Naive thymus-derived CD8-positive, alpha-beta T cell (primary cell): ENCODE measurements around the gene C19orf38. TPM values are rescaled to one million over a fixed set of nuclear protein-coding genes. Genes with fewer than 3 reads are reported as not detected.

ENCODE experiments used
- ATAC-seq, 2 donors: fragments of 150-1000 bp; cut with Tn5 transposase in 1 of 2; sonication (Bioruptor Pico), chemical (Tn5 transposase) in 1 of 2; 1 replicate in 1 of 2; 2 replicates in 1 of 2; pipeline ENCODE4 v1.10.0; 2021; ENCODE audit warnings: mild to moderate bottlenecking in 2 of 2, moderate library complexity in 2 of 2
- POLR2A ChIA-PET: fragments of 350-600 bp; sonication (Branson Sonifier 250); formaldehyde crosslinking; loops from one replicate; lab custom pipeline; 2021; ENCODE audit warnings: antibody characterized with exemption; lab: Charles Lee
- DNase-seq, 10 donors: peaks; one replicate each; pipeline versions ENCODE4 v3.0.0 to v3.0.0-alpha.2; 2020 to 2022
- H3K27ac Mint-ChIP-seq, 10 donors: one replicate each; pipeline ENCODE4 v1.8.0; 2020 to 2022; ENCODE audit warnings: mild to moderate bottlenecking in 10 of 10, mixed read lengths in 10 of 10, moderate library complexity in 4 of 10, inconsistent platforms in 1 of 10
- H3K27me3 Mint-ChIP-seq, 5 donors: one replicate each; pipeline ENCODE4 v1.8.0; 2021 to 2022; ENCODE audit warnings: mixed read lengths in 5 of 5
- H3K36me3 Mint-ChIP-seq, 3 donors: one replicate each; pipeline ENCODE4 v1.8.0; 2020 to 2022; ENCODE audit warnings: mixed read lengths in 3 of 3, mild to moderate bottlenecking in 2 of 3, inconsistent platforms in 1 of 3
- H3K4me1 Mint-ChIP-seq, 4 donors: one replicate each; pipeline ENCODE4 v1.8.0; 2021 to 2022; ENCODE audit warnings: mixed read lengths in 4 of 4
- H3K4me3 Mint-ChIP-seq, 10 donors: one replicate each; pipeline ENCODE4 v1.8.0; 2020 to 2022; ENCODE audit warnings: mild to moderate bottlenecking in 10 of 10, mixed read lengths in 10 of 10, moderate library complexity in 6 of 10, inconsistent platforms in 1 of 10
- H3K9me3 Mint-ChIP-seq, 9 donors: one replicate each; pipeline ENCODE4 v1.8.0; 2020 to 2022; ENCODE audit warnings: mixed read lengths in 9 of 9, mild to moderate bottlenecking in 3 of 9, inconsistent platforms in 1 of 9, moderate library complexity in 1 of 9
- microRNA-seq: library from miRNA; unstranded; fragments of <30 nt; microRNA quantifications from one replicate; pipeline ENCODE4 v1.2.0, GENCODE V29; 2022; ENCODE audit warnings: borderline microRNAs expressed
- polyA plus RNA-seq, 3 donors: library from polyadenylated mRNA; unstranded; fragments of 300-500 nt; fragmentation: Illumina TruSeq; gene quantifications; one replicate each; pipeline ENCODE4 v1.2.3, GENCODE V29; 2021
- total RNA-seq, 8 experiments: library from RNA in 2 of 8; stranded (reverse) in 2 of 8; gene quantifications; one replicate each; pipeline ENCODE4 v1.2.3 and lab custom pipeline; 2021 to 2026

Gene C19orf38
- total and polyA plus RNA-seq, 5 experiments from 2014 or later: 0.17 to 0.60 (median 0.41) TPM; not detected in 2

- Mint-ChIP-seq H3K36me3 (peaks cover 0 to 46% (median 8%) of the 10 kb centered on the region in 3 donors), H3K27me3 (no peaks in the 10 kb centered on the region), H3K4me1 (peaks cover 0 to 1% (median 0%) of the 10 kb centered on the region in 4 donors), H3K27ac (no peak overlapping the region), H3K4me3 (no peak overlapping the region), H3K9me3 (peaks cover 0 to 3% (median 0%) of the 10 kb centered on the region in 9 donors)
- DNase-seq (no peak), ATAC-seq (no peak)
- POLR2A ChIA-PET: no interaction called here
Measured at GRCh38 chr19:10908380-10908960, 60.3 kb downstream of the C19orf38 start.

- Mint-ChIP-seq H3K4me1 (no peaks in the 10 kb centered on the region), H3K9me3 (no peaks in the 10 kb centered on the region), H3K27ac (peak overlapping the region in 1 of 10 donors; percentile 51), H3K36me3 (peaks cover 0 to 50% (median 7%) of the 10 kb centered on the region in 3 donors), H3K27me3 (no peaks in the 10 kb centered on the region), H3K4me3 (no peak overlapping the region)
- ATAC-seq (no peak), DNase-seq (no peak)
- POLR2A ChIA-PET: interaction anchor here (0.7 kb wide), 1 partner anchor 19 kb away, joined by 3 read pairs; no protein-coding TSS in a partner anchor
Measured at GRCh38 chr19:10911579-10912363, 63.6 kb downstream of the C19orf38 start.

DNA sequence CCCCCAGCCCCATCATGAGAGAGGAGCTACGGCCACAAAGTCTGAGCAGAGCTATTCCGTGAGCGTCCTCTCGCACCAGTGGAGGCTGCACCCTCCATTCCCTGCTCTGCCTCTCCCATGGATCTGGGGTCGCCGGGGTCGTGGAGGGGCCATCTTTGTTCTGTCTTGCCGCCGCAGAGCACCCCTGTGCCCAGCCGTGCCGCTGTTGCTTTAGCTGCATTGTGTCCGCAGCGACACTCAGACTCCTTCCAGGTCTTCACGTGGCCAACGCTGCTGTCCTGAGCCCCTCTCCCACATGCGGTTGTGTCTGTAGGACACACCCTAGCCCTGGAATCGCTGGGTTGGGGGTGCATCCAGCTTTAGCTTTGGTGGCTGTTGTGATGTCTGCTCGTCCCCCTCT is 64.4 kb downstream of the C19orf38 start:
- Mint-ChIP-seq H3K27me3 (no peaks in the 10 kb centered on the region), H3K4me3 (no peak overlapping the region), H3K36me3 (peaks cover 0 to 48% (median 7%) of the 10 kb centered on the region in 3 donors), H3K4me1 (no peaks in the 10 kb centered on the region), H3K9me3 (no peaks in the 10 kb centered on the region), H3K27ac (no peak overlapping the region)
- POLR2A ChIA-PET: no interaction called here
- DNase-seq: no peak
- ATAC-seq: no peak

- ATAC-seq: no peak
- H3K4me1 Mint-ChIP-seq: no peaks in the 10 kb centered on the region
- H3K27me3 Mint-ChIP-seq: no peaks in the 10 kb centered on the region
- DNase-seq: no peak
- POLR2A ChIA-PET: no interaction called here
- no peaks in the 10 kb centered on the region for H3K9me3 Mint-ChIP-seq
- no peak overlapping the region for H3K4me3 Mint-ChIP-seq
- H3K27ac Mint-ChIP-seq: no peak overlapping the region
- H3K36me3 Mint-ChIP-seq: peaks cover 0 to 42% (median 9%) of the 10 kb centered on the region in 3 donors
Measured at GRCh38 chr19:10913716-10914340, 65.6 kb downstream of the C19orf38 start.

- Mint-ChIP-seq H3K4me1 (no peaks in the 10 kb centered on the region), H3K27ac (no peak overlapping the region), H3K4me3 (no peak overlapping the region), H3K27me3 (no peaks in the 10 kb centered on the region), H3K9me3 (no peaks in the 10 kb centered on the region), H3K36me3 (peaks cover 0 to 35% (median 6%) of the 10 kb centered on the region in 3 donors)
- POLR2A ChIA-PET: interaction anchor here (0.6 kb wide), 1 partner anchor 428 kb away, joined by 3 read pairs; no protein-coding TSS in a partner anchor
- no peak for ATAC-seq
- DNase-seq: no peak
Measured at GRCh38 chr19:10915130-10916091, 67.2 kb downstream of the C19orf38 start.

DNA sequence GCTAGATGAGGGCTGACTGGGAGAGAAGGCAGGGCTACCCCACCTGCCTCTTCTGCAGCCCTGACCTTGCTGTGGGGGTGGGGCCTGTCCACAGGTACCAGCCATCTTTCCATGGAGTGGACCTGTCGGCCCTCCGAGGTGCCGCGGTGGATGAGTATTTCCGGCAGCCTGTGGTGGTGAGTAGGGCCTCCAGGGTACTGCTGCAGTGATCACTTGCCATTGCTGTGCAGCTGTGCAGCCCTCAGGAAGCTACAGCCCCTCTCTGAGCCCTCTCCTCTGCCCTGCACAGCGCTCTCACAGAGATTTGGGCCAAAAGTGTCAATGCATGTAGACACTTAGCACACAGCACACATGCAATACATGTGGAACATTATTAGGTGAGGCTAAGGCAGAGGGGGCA is 68.4 kb downstream of the C19orf38 start:
- no peaks in the 10 kb centered on the region for H3K4me1 Mint-ChIP-seq
- H3K27me3 Mint-ChIP-seq: no peaks in the 10 kb centered on the region
- H3K36me3 Mint-ChIP-seq: peaks cover 0 to 39% (median 6%) of the 10 kb centered on the region in 3 donors
- H3K27ac Mint-ChIP-seq: no peak overlapping the region
- no peak for DNase-seq
- ATAC-seq: no peak
- H3K4me3 Mint-ChIP-seq: no peak overlapping the region
- POLR2A ChIA-PET: no interaction called here
- no peaks in the 10 kb centered on the region for H3K9me3 Mint-ChIP-seq

GRCh38 chr19:10918359-10918758 is 70.1 kb downstream of the C19orf38 start:
- peaks cover 0 to 37% (median 2%) of the 10 kb centered on the region in 3 donors for H3K36me3 Mint-ChIP-seq
- POLR2A ChIA-PET: no interaction called here
- no peaks in the 10 kb centered on the region for H3K9me3 Mint-ChIP-seq
- H3K27ac Mint-ChIP-seq: peak overlapping the region in 2 of 10 donors; percentile 34 to 65
- H3K4me3 Mint-ChIP-seq: no peak overlapping the region
- no peak for DNase-seq
- H3K27me3 Mint-ChIP-seq: no peaks in the 10 kb centered on the region
- H3K4me1 Mint-ChIP-seq: no peaks in the 10 kb centered on the region
- no peak for ATAC-seq

Small RNA genes within 50 kb of the gene (microRNA-seq; reads per million reads assigned to microRNA genes)
- gene MIR199A1 (not detected), gene MIR6793 (1.0 reads per million)

Other genes with a start within 250 kb of the C19orf38 start
- gene SLC44A2, start 222.9 kb upstream of the C19orf38 start, total RNA-seq: 100 to 1,000 TPM; 268 to 270 TPM
- 100 to 1,000 TPM; 201 to 331 (median 218) TPM for gene SLC44A2, start 222.9 kb upstream of the C19orf38 start, polyA plus RNA-seq
- gene ILF3, start 194.1 kb upstream of the C19orf38 start, total RNA-seq: 100 to 1,000 TPM; 385 to 391 TPM
- 10 to 100 TPM; 79.6 to 99.1 (median 92.8) TPM for gene ILF3, start 194.1 kb upstream of the C19orf38 start, polyA plus RNA-seq
- gene QTRT1, start 147.0 kb upstream of the C19orf38 start, total RNA-seq: 10 to 100 TPM; 54.7 to 62.3 TPM
- gene QTRT1, start 147.0 kb upstream of the C19orf38 start, polyA plus RNA-seq: 10 to 100 TPM; 33.5 to 41.0 (median 36.6) TPM
- gene DNM2, start 130.3 kb upstream of the C19orf38 start, total RNA-seq: 100 to 1,000 TPM; 267 to 270 TPM
- gene DNM2, start 130.3 kb upstream of the C19orf38 start, polyA plus RNA-seq: 10 to 100 TPM; 45.0 to 91.4 (median 60.9) TPM
- gene TMED1, start 12.2 kb upstream of the C19orf38 start, total RNA-seq: 1 to 10 TPM; 6.7 to 8.9 TPM
- gene TMED1, start 12.2 kb upstream of the C19orf38 start, polyA plus RNA-seq: 10 to 100 TPM; 23.7 to 26.3 (median 25.0) TPM
- 10 to 100 TPM; 25.8 to 26.5 TPM for gene CARM1, start 23.1 kb downstream of the C19orf38 start, total RNA-seq
- under 1 TPM; 0.30 to 0.59 (median 0.40) TPM for gene CARM1, start 23.1 kb downstream of the C19orf38 start, polyA plus RNA-seq
- gene YIPF2, start 80.2 kb downstream of the C19orf38 start, total RNA-seq: 10 to 100 TPM; 31.0 to 32.0 TPM
- gene YIPF2, start 80.2 kb downstream of the C19orf38 start, polyA plus RNA-seq: 10 to 100 TPM; 12.0 to 18.2 (median 15.4) TPM
- gene TIMM29, start 80.4 kb downstream of the C19orf38 start, total RNA-seq: 10 to 100 TPM; 32.9 TPM
- gene TIMM29, start 80.4 kb downstream of the C19orf38 start, polyA plus RNA-seq: 10 to 100 TPM; 23.8 to 40.9 (median 32.0) TPM
- 100 to 1,000 TPM; 100 to 108 TPM for gene SMARCA4, start 112.6 kb downstream of the C19orf38 start, total RNA-seq
- 10 to 100 TPM in 2 of 3 donors, 1 to 10 TPM in 1; 6.0 to 29.5 (median 12.6) TPM for gene SMARCA4, start 112.6 kb downstream of the C19orf38 start, polyA plus RNA-seq
- gene LDLR, start 241.0 kb downstream of the C19orf38 start, total RNA-seq: 10 to 100 TPM; 17.8 to 22.8 TPM
- 1 to 10 TPM; 3.2 to 7.7 (median 7.1) TPM for gene LDLR, start 241.0 kb downstream of the C19orf38 start, polyA plus RNA-seq